GM21825 (cell line): ENCODE data around the gene BTN3A1.
"Not testable (repeated sequence)": the region's sequence is repeated elsewhere in the genome, so short reads cannot be mapped to it uniquely, and the experiment has no call there.

ENCODE experiments used
- ATAC-seq: cut with Tn5 transposase; IDR thresholded peaks from one replicate; pipeline ENCODE4 v1.9.1; 2021; ENCODE audit warnings: mild to moderate bottlenecking, moderate library complexity; ENCODE audit not compliant: unreplicated experiment

Gene BTN3A1

GRCh38 chr6:26412228-26412627 lies 10.2 kb downstream of the BTN3A1 start:
- no peak for ATAC-seq

- ATAC-seq = no peak
Observed at GRCh38 chr6:26412954-26413353, 10.9 kb downstream of the BTN3A1 start.

- ATAC-seq = no peak
Observed at GRCh38 chr6:26414281-26414680, 12.2 kb downstream of the BTN3A1 start.

- no peak for ATAC-seq
Observed at GRCh38 chr6:26415036-26415614, 13.1 kb downstream of the BTN3A1 start.

GRCh38 chr6:26415791-26416190 lies 13.7 kb downstream of the BTN3A1 start:
- no peak for ATAC-seq

GRCh38 chr6:26416288-26416687 lies 14.2 kb downstream of the BTN3A1 start:
- no peak for ATAC-seq

GRCh38 chr6:26418077-26418476 lies 16.0 kb downstream of the BTN3A1 start:
- ATAC-seq = not testable (repeated sequence)

- not testable (repeated sequence) for ATAC-seq
Observed at GRCh38 chr6:26418795-26419194, 16.7 kb downstream of the BTN3A1 start.

GRCh38 chr6:26420688-26421171 lies 18.7 kb downstream of the BTN3A1 start:
- no peak for ATAC-seq

- peak; percentile 74 for ATAC-seq
Observed at GRCh38 chr6:26421259-26422144, 19.4 kb downstream of the BTN3A1 start.

GRCh38 chr6:26422329-26422728 lies 20.3 kb downstream of the BTN3A1 start:
- ATAC-seq = no peak

GRCh38 chr6:26426691-26427450 lies 24.8 kb downstream of the BTN3A1 start:
- no peak for ATAC-seq

- no peak for ATAC-seq
Observed at GRCh38 chr6:26427451-26427809, 25.4 kb downstream of the BTN3A1 start.

- no peak for ATAC-seq
Observed at GRCh38 chr6:26428206-26428605, 26.1 kb downstream of the BTN3A1 start.

- ATAC-seq = no peak
Observed at GRCh38 chr6:26430787-26431186, 28.7 kb downstream of the BTN3A1 start.

GRCh38 chr6:26431258-26432172 lies 29.4 kb downstream of the BTN3A1 start:
- ATAC-seq = no peak

- no peak for ATAC-seq
Observed at GRCh38 chr6:26432627-26433201, 30.6 kb downstream of the BTN3A1 start.

- not testable (repeated sequence) for ATAC-seq
Observed at GRCh38 chr6:26433680-26434079, 31.6 kb downstream of the BTN3A1 start.

- no peak for ATAC-seq
Observed at GRCh38 chr6:26436018-26436417, 33.9 kb downstream of the BTN3A1 start.

- no peak for ATAC-seq
Observed at GRCh38 chr6:26437550-26437949, 35.5 kb downstream of the BTN3A1 start.
